Nephron (organoid): ENCODE results near the gene FILIP1L.
A peak's percentile ranks its signal among the peaks of the same experiment; 100 is the strongest.

Experiments used
- H3K27ac Mint-ChIP-seq, 3 experiments: 2 replicates each; pipeline ENCODE4 v1.8.0; 2020; ENCODE audit warnings: mixed read lengths in 3 of 3, mild to moderate bottlenecking in 2 of 3, moderate library complexity in 1 of 3
- H3K27me3 Mint-ChIP-seq: 2 replicates; pipeline ENCODE4 v1.8.0; 2021; ENCODE audit warnings: low read depth, mild to moderate bottlenecking, moderate library complexity, mixed read lengths
- H3K36me3 Mint-ChIP-seq: 2 replicates; pipeline ENCODE4 v1.8.0; 2020; ENCODE audit warnings: low read depth, mixed read lengths
- H3K4me1 Mint-ChIP-seq: 2 replicates; pipeline ENCODE4 v1.8.0; 2020; ENCODE audit warnings: mixed read lengths
- H3K4me3 Mint-ChIP-seq, 3 experiments: 2 replicates each; pipeline ENCODE4 v1.8.0; 2020; ENCODE audit warnings: mild to moderate bottlenecking in 3 of 3, mixed read lengths in 3 of 3, moderate library complexity in 2 of 3
- H3K9me3 Mint-ChIP-seq: 2 replicates; pipeline ENCODE4 v1.8.0; 2020; ENCODE audit warnings: mixed read lengths
- TF ChIP-seq, protein P1 (sequence below), 3 experiments: fragments of 200-600 bp; sonication (generic); IDR thresholded peaks; one replicate each; pipeline ENCODE4 v1.5.0; 2021; ENCODE audit warnings: antibody characterized with exemption in 3 of 3; ENCODE audit not compliant: unreplicated experiment in 3 of 3

Gene FILIP1L

DNA sequence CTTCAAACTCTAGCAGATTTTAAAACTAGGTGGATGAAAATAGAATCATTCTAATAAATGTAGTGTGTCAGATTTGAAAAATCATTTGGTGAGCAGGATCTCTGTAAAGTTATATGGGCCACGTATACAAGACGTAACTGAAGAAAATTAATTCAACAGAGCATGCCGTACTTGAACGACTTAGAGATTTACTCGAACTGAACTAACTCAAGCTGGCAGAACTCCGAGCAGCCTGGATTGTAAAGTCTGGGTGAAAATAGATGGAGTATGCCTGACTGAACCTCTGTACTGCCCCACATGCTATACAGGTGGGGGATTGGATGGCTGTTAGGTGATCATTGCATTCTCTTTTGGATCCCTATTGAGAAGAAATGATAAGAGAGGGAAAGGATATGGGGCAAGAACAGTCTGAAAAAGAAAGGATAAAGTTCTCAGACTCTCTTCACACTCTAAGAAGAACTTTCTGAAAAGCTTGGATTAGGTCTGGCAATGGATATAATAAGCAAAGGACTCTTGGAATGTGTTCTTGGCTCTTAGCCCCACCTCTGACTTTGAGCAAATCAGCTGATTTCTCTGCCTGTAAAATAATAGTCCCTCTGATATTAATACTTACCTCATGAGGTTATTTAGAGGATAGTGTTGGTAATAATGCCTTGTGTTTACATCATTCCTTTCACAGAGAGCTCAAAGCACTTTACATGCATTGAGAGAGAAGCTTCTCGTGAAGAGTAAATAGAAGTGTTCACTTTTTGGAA, 147.5 kb downstream of the FILIP1L start:
- Mint-ChIP-seq H3K9me3 (no peaks in the 10 kb centered on the region), H3K36me3 (no peaks in the 10 kb centered on the region), H3K4me3 (no peak overlapping the region), H3K4me1 (peaks cover 26% of the 10 kb centered on the region), H3K27ac (peak overlapping the region in 2 of 3 experiments; percentile 58 to 79), H3K27me3 (no peaks in the 10 kb centered on the region)
- TF ChIP-seq, protein P1, sequence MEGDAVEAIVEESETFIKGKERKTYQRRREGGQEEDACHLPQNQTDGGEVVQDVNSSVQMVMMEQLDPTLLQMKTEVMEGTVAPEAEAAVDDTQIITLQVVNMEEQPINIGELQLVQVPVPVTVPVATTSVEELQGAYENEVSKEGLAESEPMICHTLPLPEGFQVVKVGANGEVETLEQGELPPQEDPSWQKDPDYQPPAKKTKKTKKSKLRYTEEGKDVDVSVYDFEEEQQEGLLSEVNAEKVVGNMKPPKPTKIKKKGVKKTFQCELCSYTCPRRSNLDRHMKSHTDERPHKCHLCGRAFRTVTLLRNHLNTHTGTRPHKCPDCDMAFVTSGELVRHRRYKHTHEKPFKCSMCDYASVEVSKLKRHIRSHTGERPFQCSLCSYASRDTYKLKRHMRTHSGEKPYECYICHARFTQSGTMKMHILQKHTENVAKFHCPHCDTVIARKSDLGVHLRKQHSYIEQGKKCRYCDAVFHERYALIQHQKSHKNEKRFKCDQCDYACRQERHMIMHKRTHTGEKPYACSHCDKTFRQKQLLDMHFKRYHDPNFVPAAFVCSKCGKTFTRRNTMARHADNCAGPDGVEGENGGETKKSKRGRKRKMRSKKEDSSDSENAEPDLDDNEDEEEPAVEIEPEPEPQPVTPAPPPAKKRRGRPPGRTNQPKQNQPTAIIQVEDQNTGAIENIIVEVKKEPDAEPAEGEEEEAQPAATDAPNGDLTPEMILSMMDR (IDR thresholded peaks at IDR 0.05; ENCODE audit: unreplicated experiment in 3 of 3), result no peak

DNA sequence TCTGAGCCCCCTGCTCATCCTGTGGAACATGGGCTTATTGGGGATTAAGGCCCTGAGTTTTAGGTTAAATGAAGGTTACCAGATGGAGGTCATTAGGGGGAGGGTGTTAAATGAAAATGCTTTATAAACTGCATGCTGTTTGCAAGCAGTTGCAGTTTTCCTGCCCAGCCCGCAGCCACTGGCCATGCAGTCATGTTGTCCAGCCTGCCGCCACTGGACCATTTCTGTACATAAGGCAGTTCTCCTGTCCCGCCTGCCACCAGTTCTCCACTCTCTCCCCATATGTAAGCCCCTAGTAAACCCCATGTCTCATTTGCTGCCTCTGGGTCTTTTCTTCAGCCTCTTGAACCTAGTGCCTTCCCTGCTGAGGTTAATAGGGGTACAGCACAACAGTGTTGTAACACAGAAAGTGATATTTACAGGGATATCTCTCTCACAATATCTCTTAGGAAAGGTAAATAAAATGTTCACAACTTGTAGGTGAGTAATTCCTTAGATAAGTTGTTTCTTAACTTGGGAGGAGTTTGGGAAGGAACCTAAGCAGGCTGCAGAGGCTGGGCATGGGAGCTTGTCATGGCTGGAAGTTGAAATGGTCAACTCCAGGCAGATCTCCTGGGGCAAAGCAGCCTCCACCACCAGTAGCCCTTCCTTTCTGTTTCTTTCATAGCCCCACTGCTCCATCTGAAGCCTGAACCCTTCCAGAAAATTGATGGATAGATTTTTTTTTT, 148.5 kb downstream of the FILIP1L start:
- TF ChIP-seq, protein P1 (IDR thresholded peaks at IDR 0.05; ENCODE audit: unreplicated experiment in 3 of 3), result no peak
- Mint-ChIP-seq H3K4me1 (peaks cover 32% of the 10 kb centered on the region), H3K4me3 (no peak overlapping the region), H3K27me3 (no peaks in the 10 kb centered on the region), H3K36me3 (no peaks in the 10 kb centered on the region), H3K27ac (peak overlapping the region in 2 of 3 experiments; percentile 1 to 32), H3K9me3 (no peaks in the 10 kb centered on the region)

DNA sequence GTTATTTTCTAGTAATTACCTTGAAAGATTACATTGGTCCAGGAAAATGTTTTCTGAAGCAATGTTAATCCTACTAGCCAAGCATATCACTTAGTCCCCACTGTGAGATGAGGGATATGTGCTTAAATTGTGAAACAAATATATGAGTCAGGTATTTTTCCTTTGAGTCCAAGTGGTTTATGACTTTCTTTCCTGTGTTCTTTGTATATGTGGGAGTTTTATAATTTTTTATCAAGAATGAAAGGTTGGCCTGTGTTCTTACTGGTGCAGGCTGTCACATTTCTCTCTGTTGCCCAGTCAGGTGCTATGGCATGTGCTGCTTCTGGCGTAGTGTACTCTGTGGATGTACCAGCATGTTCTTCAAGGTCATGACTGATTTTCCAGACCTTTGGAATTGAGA, 149.2 kb downstream of the FILIP1L start:
- no peak overlapping the region for H3K27ac Mint-ChIP-seq
- no peaks in the 10 kb centered on the region for H3K27me3 Mint-ChIP-seq
- no peaks in the 10 kb centered on the region for H3K36me3 Mint-ChIP-seq
- TF ChIP-seq, protein P1 (IDR thresholded peaks at IDR 0.05; ENCODE audit: unreplicated experiment in 3 of 3), result no peak
- H3K9me3 Mint-ChIP-seq, result no peaks in the 10 kb centered on the region
- H3K4me1 Mint-ChIP-seq, result peaks cover 36% of the 10 kb centered on the region
- H3K4me3 Mint-ChIP-seq, result no peak overlapping the region

DNA sequence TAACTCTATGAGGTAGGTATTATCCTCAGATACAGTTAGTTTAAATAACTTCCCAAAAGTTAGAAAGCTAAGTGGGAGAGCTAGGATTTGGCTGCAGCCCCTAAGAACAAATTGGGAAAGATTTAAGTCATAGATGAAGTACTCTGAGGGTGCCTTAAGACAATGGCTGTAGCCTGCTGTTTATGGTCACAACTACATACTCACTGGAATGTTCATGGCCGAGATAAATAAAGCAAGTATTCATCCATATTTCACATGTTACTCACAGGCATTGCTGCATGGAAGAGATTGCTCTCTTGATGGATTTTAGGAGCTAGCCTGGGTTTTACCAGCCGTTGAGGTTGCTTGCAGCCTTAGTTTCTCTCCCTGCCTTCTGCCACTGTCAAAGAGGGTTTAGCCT, 151.6 kb downstream of the FILIP1L start:
- no peak overlapping the region for H3K4me3 Mint-ChIP-seq
- H3K27me3 Mint-ChIP-seq, result no peaks in the 10 kb centered on the region
- peaks cover 42% of the 10 kb centered on the region for H3K4me1 Mint-ChIP-seq
- no peaks in the 10 kb centered on the region for H3K9me3 Mint-ChIP-seq
- H3K27ac Mint-ChIP-seq, result peak overlapping the region in 2 of 3 experiments; percentile 13 to 23
- TF ChIP-seq, protein P1 (IDR thresholded peaks at IDR 0.05; ENCODE audit: unreplicated experiment in 3 of 3), result no peak
- no peaks in the 10 kb centered on the region for H3K36me3 Mint-ChIP-seq

DNA sequence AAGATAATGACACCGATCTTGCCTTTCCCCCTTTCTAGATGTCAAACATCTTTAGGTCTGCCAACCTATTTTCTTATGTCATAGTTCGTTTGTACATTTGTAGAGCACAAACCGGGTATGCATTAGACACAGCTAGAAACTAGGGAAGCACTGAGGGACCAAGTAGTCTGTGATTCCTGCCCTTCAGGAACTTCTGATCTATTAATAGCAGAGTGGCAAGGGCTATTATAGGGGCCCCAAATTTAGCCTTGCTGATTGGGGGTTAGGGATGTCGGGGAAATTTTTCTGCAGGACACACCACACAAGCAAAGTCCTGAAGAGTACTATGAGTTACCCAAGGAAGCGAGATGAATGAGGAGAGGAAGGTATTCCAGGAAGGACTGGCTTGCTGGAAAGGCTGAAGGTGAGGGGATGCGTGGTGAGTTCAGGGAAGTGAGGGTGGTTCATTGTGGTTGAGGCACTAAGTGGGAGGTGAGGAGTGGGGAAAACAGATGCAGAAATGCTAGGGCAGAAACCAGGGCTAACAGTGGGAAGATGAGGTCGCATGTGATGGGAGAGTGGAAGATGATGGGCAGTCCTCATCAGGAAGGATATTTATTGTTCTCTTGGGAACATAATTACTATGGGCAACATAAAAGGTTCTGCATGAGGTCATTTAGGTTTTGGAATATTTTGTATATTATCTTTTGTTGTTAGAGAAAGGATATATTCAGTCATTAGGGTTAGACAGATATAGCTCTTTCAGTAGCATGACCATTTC, 152.4 kb downstream of the FILIP1L start:
- TF ChIP-seq, protein P1 (IDR thresholded peaks at IDR 0.05; ENCODE audit: unreplicated experiment in 3 of 3), result no peak
- Mint-ChIP-seq H3K36me3 (no peaks in the 10 kb centered on the region), H3K27me3 (no peaks in the 10 kb centered on the region), H3K27ac (peak overlapping the region in 1 of 3 experiments; percentile 13), H3K4me1 (peaks cover 41% of the 10 kb centered on the region), H3K4me3 (no peak overlapping the region), H3K9me3 (no peaks in the 10 kb centered on the region)
